ENCODE data around the gene CASD1. TPM values are rescaled to one million over a fixed set of nuclear protein-coding genes. Genes with fewer than 3 reads are reported as not detected.

The CASD1 gene
- total RNA-seq, 4 donors from 2014 or later, result 2.3 to 28.3 (median 10.8) TPM

DNA sequence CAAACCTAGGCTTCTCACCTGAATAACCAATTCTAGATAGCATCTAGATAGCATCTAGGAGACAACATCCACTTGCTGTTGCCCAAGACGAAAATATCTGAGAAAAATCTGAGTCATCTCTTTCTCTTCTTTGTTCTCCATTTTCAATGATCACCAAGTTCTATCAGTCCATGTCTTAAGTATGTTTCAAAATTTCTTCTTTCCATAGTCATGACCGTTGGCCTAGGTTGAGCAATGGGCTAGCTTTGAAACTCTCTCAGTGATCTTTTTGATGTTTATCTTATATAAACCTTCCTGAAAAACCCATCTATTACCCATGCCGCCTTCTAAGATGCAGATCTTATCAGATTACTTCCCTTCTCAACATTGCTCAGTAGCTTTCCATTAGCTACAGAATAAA, 23.4 kb upstream of the CASD1 start:
- TF ChIP-seq, protein P1, sequence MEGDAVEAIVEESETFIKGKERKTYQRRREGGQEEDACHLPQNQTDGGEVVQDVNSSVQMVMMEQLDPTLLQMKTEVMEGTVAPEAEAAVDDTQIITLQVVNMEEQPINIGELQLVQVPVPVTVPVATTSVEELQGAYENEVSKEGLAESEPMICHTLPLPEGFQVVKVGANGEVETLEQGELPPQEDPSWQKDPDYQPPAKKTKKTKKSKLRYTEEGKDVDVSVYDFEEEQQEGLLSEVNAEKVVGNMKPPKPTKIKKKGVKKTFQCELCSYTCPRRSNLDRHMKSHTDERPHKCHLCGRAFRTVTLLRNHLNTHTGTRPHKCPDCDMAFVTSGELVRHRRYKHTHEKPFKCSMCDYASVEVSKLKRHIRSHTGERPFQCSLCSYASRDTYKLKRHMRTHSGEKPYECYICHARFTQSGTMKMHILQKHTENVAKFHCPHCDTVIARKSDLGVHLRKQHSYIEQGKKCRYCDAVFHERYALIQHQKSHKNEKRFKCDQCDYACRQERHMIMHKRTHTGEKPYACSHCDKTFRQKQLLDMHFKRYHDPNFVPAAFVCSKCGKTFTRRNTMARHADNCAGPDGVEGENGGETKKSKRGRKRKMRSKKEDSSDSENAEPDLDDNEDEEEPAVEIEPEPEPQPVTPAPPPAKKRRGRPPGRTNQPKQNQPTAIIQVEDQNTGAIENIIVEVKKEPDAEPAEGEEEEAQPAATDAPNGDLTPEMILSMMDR (IDR thresholded peaks at IDR 0.05), result no peak
- TF ChIP-seq POLR2A (IDR thresholded peaks at IDR 0.05), result no peak
- no peak for DNase-seq
- H3K4me1 ChIP-seq, result no peaks in the 10 kb centered on the region
- no peaks in the 10 kb centered on the region for H3K36me3 ChIP-seq
- H3K27ac ChIP-seq, result no peak overlapping the region
- WGBS, 2 donors, result 67 to 70% methylated on average over 3 of the region's 3 CpGs
- no peaks in the 10 kb centered on the region for H3K27me3 ChIP-seq
- intact Hi-C loops (cut with DNase I), result no loop called here
- H3K9me3 ChIP-seq, result no peaks in the 10 kb centered on the region
- no peak overlapping the region for H3K4me3 ChIP-seq

DNA sequence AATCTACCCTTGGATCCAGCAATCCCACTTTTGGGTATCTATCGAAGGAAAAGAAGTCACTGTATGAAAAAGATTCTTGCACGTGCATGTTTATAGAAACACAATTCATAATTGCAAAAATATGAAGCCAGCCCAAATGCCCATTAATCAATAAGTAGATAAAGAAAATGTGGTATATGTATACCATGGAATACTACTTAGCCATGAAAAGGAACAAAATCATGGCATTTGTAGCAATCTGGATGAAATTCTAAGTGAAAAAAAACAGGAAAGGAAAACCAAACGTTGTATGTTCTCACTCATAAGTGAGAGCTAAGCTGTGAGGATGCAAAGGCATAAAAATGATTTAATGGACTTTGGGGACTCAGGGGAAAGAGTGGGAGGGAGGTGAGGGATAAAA, 18.2 kb upstream of the CASD1 start:
- H3K4me3 ChIP-seq, result no peak overlapping the region
- no peaks in the 10 kb centered on the region for H3K4me1 ChIP-seq
- TF ChIP-seq, protein P1 (IDR thresholded peaks at IDR 0.05), result no peak
- no peak for TF ChIP-seq POLR2A (IDR thresholded peaks at IDR 0.05)
- H3K27ac ChIP-seq, result no peak overlapping the region
- intact Hi-C loops (cut with DNase I), result no loop called here
- peaks cover 0 to 4% (median 0%) of the 10 kb centered on the region in 4 donors for H3K27me3 ChIP-seq
- WGBS, 2 donors, result 65 to 78% methylated on average over 3 of the region's 3 CpGs
- DNase-seq, result no peak
- H3K9me3 ChIP-seq, result no peaks in the 10 kb centered on the region
- no peaks in the 10 kb centered on the region for H3K36me3 ChIP-seq

DNA sequence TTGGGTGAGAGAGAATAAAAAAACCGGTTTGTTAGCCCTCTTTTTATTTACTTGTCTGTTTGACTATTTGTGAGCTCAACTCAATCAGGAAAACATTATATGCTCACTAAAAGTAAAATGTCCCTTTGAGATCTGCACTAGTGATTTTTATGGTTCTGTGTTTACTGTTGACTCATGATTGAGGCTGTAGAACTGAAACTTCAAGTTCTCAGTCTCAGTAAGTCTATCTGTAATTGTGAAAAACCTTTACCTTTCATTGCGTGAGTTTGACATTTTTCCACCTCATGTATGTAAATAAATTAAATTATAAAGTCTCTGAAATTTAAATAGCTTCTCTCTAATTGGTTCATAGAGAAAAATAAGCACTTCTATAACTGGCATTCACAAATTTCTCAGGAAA, 17.0 kb upstream of the CASD1 start:
- 68 to 70% methylated on average over 2 of the region's 2 CpGs for WGBS, 2 donors
- intact Hi-C loops (cut with DNase I), result no loop called here
- Histone ChIP-seq H3K27me3 (peaks cover 0 to 4% (median 0%) of the 10 kb centered on the region in 4 donors), H3K27ac (no peak overlapping the region), H3K4me3 (no peak overlapping the region), H3K36me3 (no peaks in the 10 kb centered on the region), H3K4me1 (no peaks in the 10 kb centered on the region), H3K9me3 (no peaks in the 10 kb centered on the region)
- no peak for TF ChIP-seq POLR2A (IDR thresholded peaks at IDR 0.05)
- TF ChIP-seq, protein P1 (IDR thresholded peaks at IDR 0.05), result no peak
- DNase-seq, result no peak

DNA sequence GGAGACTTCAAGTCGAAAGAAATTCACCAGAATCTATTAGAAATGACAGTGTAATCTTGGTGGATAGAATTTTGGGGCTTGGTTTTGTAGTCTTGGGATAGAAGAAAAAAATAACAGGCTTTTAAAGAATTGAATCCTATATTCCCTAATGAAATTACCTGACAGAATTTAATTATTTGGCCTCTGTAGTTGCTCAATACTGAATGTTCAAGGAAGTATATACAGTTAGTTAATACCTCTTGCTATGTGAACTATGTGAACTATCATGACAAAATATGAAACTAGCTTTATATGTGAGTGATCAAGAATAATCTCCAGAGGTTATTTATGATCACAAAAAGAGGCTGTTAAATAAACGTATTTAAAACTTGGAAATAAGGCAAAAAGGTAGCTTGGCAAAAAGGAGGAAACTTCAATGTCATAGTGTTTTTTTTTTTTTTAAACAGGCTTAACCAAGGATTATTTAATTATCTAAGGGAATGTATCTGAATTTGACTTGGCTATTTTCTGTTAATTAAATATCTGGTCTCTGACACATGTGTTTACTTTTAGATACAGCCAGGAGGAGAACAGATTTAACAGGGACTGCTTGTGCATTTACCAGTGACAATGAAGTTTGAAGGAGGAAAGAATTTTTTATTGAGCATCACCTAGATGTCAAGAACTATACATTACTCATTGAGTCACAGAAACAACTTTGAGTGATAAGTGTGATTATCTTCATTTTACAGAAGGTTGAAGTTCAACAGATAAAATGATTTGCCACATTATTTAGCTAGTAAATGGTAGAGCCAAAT, 11.5 kb upstream of the CASD1 start:
- H3K27ac ChIP-seq, result no peak overlapping the region
- no peaks in the 10 kb centered on the region for H3K4me1 ChIP-seq
- intact Hi-C loops (cut with DNase I), result no loop called here
- DNase-seq, result no peak
- H3K4me3 ChIP-seq, result no peak overlapping the region
- WGBS, 2 donors, result 51 to 60% methylated on average over 2 of the region's 2 CpGs
- H3K27me3 ChIP-seq, result peaks cover 0 to 9% (median 0%) of the 10 kb centered on the region in 4 donors
- no peaks in the 10 kb centered on the region for H3K36me3 ChIP-seq
- H3K9me3 ChIP-seq, result no peaks in the 10 kb centered on the region
- TF ChIP-seq, protein P1 (IDR thresholded peaks at IDR 0.05), result no peak
- no peak for TF ChIP-seq POLR2A (IDR thresholded peaks at IDR 0.05)

DNA sequence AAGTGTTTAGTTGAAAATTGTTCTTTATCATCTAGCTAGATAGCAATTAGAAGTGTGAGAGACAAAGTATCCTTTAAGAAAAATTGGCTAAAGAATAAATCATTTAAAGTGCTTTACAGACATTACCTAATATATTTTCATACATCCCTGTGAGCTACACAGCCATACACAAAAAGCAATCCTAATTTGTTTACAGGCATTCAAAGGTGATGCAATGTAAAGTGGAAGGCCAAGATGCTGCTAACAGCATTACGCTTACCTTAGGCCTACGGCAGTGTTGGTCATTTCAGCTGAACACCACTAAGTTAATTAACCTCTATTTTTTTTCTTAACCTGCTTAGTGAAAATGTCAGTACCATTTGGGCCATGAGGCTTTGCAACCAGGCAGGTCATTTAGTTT, 10.7 kb upstream of the CASD1 start:
- no peak for DNase-seq
- intact Hi-C loops (cut with DNase I), result no loop called here
- H3K4me3 ChIP-seq, result no peak overlapping the region
- H3K4me1 ChIP-seq, result no peaks in the 10 kb centered on the region
- no peak overlapping the region for H3K27ac ChIP-seq
- H3K9me3 ChIP-seq, result no peaks in the 10 kb centered on the region
- TF ChIP-seq, protein P1 (IDR thresholded peaks at IDR 0.05), result no peak
- no peak for TF ChIP-seq POLR2A (IDR thresholded peaks at IDR 0.05)
- WGBS, 2 donors, result 88 to 97% methylated on average over 2 of the region's 2 CpGs
- no peaks in the 10 kb centered on the region for H3K36me3 ChIP-seq
- H3K27me3 ChIP-seq, result peaks cover 0 to 8% (median 0%) of the 10 kb centered on the region in 4 donors

Data from esophagus squamous epithelium (tissue), 5 donors.